HK-2 (cell line): ENCODE measurements around the gene NOP9.

Source experiments
- DNase-seq: peaks from one replicate; pipeline ENCODE4 v3.0.0-alpha.2; 2018; ENCODE audit not compliant: unreplicated experiment

The NOP9 gene

GRCh38 chr14:24309538-24310264, 10.1 kb downstream of the NOP9 start, which contains the start of gene LTB4R2:
Gene LTB4R2, plus strand, starts transcription at chr14:24310140. Its CDS starts 525 bp downstream, at chr14:24310665.
- no peak for DNase-seq

- DNase-seq: no peak
Observed at GRCh38 chr14:24310265-24310645, 10.6 kb downstream of the NOP9 start.

- DNase-seq: no peak
Observed at GRCh38 chr14:24310646-24311604, 11.3 kb downstream of the NOP9 start, which contains the start of gene LTB4R. Gene LTB4R, plus strand, starts transcription at chr14:24311502. Its CDS starts 4,150 bp downstream, at chr14:24315652.

- no peak for DNase-seq
Observed at GRCh38 chr14:24311837-24312615, 12.4 kb downstream of the NOP9 start.

- DNase-seq: no peak
Observed at GRCh38 chr14:24312736-24313507, 13.3 kb downstream of the NOP9 start.

GRCh38 chr14:24313913-24314312, 14.3 kb downstream of the NOP9 start:
- DNase-seq: no peak

GRCh38 chr14:24314377-24315193, 14.9 kb downstream of the NOP9 start:
- no peak for DNase-seq

- DNase-seq: no peak
Observed at GRCh38 chr14:24315243-24315806, 15.7 kb downstream of the NOP9 start.

GRCh38 chr14:24315807-24316596, 16.4 kb downstream of the NOP9 start:
- DNase-seq: no peak

GRCh38 chr14:24316597-24316950, 16.9 kb downstream of the NOP9 start:
- no peak for DNase-seq

- no peak for DNase-seq
Observed at GRCh38 chr14:24317141-24317928, 17.7 kb downstream of the NOP9 start.

GRCh38 chr14:24321212-24321975, 21.7 kb downstream of the NOP9 start:
- DNase-seq: no peak

GRCh38 chr14:24322672-24323071, 23.0 kb downstream of the NOP9 start:
- no peak for DNase-seq

- no peak for DNase-seq
Observed at GRCh38 chr14:24323341-24323740, 23.7 kb downstream of the NOP9 start.

GRCh38 chr14:24324024-24324423, 24.4 kb downstream of the NOP9 start:
- no peak for DNase-seq

- no peak for DNase-seq
Observed at GRCh38 chr14:24325041-24325530, 25.4 kb downstream of the NOP9 start.

- no peak for DNase-seq
Observed at GRCh38 chr14:24325963-24326362, 26.3 kb downstream of the NOP9 start.
